ENCODE measurements around the gene CDON.

CDON gene

GRCh38 chr11:125954945-125955640 lies 107.6 kb downstream of the CDON start:
- DNase-seq, result no peak

- DNase-seq, result no peak
Observed at GRCh38 chr11:125954123-125954944, 108.3 kb downstream of the CDON start.

GRCh38 chr11:125953401-125953935 lies 109.2 kb downstream of the CDON start:
- no peak for DNase-seq

- DNase-seq, result no peak
Observed at GRCh38 chr11:125952973-125953372, 109.7 kb downstream of the CDON start.

- no peak for DNase-seq
Observed at GRCh38 chr11:125952559-125952958, 110.1 kb downstream of the CDON start.

GRCh38 chr11:125951731-125952130 lies 110.9 kb downstream of the CDON start:
- no peak for DNase-seq

GRCh38 chr11:125950696-125951651 lies 111.7 kb downstream of the CDON start:
- DNase-seq, result no peak

- DNase-seq, result no peak
Observed at GRCh38 chr11:125950178-125950490, 112.5 kb downstream of the CDON start.

GRCh38 chr11:125949271-125950177 lies 113.1 kb downstream of the CDON start:
- DNase-seq, result no peak

- no peak for DNase-seq
Observed at GRCh38 chr11:125948278-125949051, 114.2 kb downstream of the CDON start.

GRCh38 chr11:125947419-125948277 lies 115.0 kb downstream of the CDON start:
- no peak for DNase-seq

- no peak for DNase-seq
Observed at GRCh38 chr11:125946712-125947418, 115.8 kb downstream of the CDON start.

GRCh38 chr11:125945797-125946520 lies 116.7 kb downstream of the CDON start, which contains the start of gene VSIG10L2:
Gene VSIG10L2, plus strand, starts transcription at chr11:125946044. Its CDS starts 12 bp downstream, at chr11:125946056.
- no peak for DNase-seq

- DNase-seq, result no peak
Observed at GRCh38 chr11:125945011-125945796, 117.5 kb downstream of the CDON start.

- no peak for DNase-seq
Observed at GRCh38 chr11:125944350-125945010, 118.2 kb downstream of the CDON start.

- no peak for DNase-seq
Observed at GRCh38 chr11:125943661-125944349, 118.9 kb downstream of the CDON start.
